ENCODE results near the gene CASK.

CASK gene

GRCh38 chrX:41538707-41539106 lies 384.6 kb downstream of the CASK start:
- no peaks in the 10 kb centered on the region for H3K79me2 ChIP-seq (ENCODE audit: insufficient read depth, low read length)
- H4K20me1 ChIP-seq (ENCODE audit: insufficient read depth, low read length), result no peaks in the 10 kb centered on the region
- H3K4me3 ChIP-seq (ENCODE audit: low read depth, low read length, poor library complexity, severe bottlenecking), result no peak overlapping the region
- TF ChIP-seq CTCF (IDR thresholded peaks at IDR 0.05; ENCODE audit: low read length) (no peak), EZH2 (IDR thresholded peaks at IDR 0.05; ENCODE audit: borderline replicate concordance, low read length) (no peak)
- no peaks in the 10 kb centered on the region for H3K9me2 ChIP-seq (ENCODE audit: low read depth, low read length)
- H3K27me3 ChIP-seq (ENCODE audit: insufficient read depth, low read length), result no peaks in the 10 kb centered on the region
- H3K27ac ChIP-seq (ENCODE audit: low read depth, low read length, poor library complexity, severe bottlenecking), result no peak overlapping the region
- no peak overlapping the region for H3K4me2 ChIP-seq (ENCODE audit: low read length)
- no peak overlapping the region for H2AFZ ChIP-seq (ENCODE audit: low read length)
- no peaks in the 10 kb centered on the region for H3K4me1 ChIP-seq (ENCODE audit: insufficient read depth, low read length, severe bottlenecking)
- no peaks in the 10 kb centered on the region for H3F3A ChIP-seq (ENCODE audit: insufficient read depth, low read length)
- H3K36me3 ChIP-seq (ENCODE audit: insufficient read depth, low read length), result peaks cover 20% of the 10 kb centered on the region; the same call in 1 of the 2 replicates
- no peak overlapping the region for H3K9ac ChIP-seq (ENCODE audit: low read length)
- no peaks in the 10 kb centered on the region for H3K9me3 ChIP-seq (ENCODE audit: low read length)

GRCh38 chrX:41530085-41530484 lies 393.3 kb downstream of the CASK start:
- H2AFZ ChIP-seq (ENCODE audit: low read length), result no peak overlapping the region
- H3F3A ChIP-seq (ENCODE audit: insufficient read depth, low read length), result no peaks in the 10 kb centered on the region
- no peak overlapping the region for H3K4me3 ChIP-seq (ENCODE audit: low read depth, low read length, poor library complexity, severe bottlenecking)
- no peak overlapping the region for H3K27ac ChIP-seq (ENCODE audit: low read depth, low read length, poor library complexity, severe bottlenecking)
- peaks cover 25% of the 10 kb centered on the region; the same call in 1 of the 2 replicates for H3K36me3 ChIP-seq (ENCODE audit: insufficient read depth, low read length)
- no peaks in the 10 kb centered on the region for H4K20me1 ChIP-seq (ENCODE audit: insufficient read depth, low read length)
- TF ChIP-seq EZH2 (IDR thresholded peaks at IDR 0.05; ENCODE audit: borderline replicate concordance, low read length) (no peak), CTCF (IDR thresholded peaks at IDR 0.05; ENCODE audit: low read length) (no peak)
- no peaks in the 10 kb centered on the region for H3K4me1 ChIP-seq (ENCODE audit: insufficient read depth, low read length, severe bottlenecking)
- H3K79me2 ChIP-seq (ENCODE audit: insufficient read depth, low read length), result no peaks in the 10 kb centered on the region
- H3K9me2 ChIP-seq (ENCODE audit: low read depth, low read length), result no peaks in the 10 kb centered on the region
- H3K27me3 ChIP-seq (ENCODE audit: insufficient read depth, low read length), result no peaks in the 10 kb centered on the region
- H3K9me3 ChIP-seq (ENCODE audit: low read length), result no peaks in the 10 kb centered on the region
- no peak overlapping the region for H3K4me2 ChIP-seq (ENCODE audit: low read length)
- no peak overlapping the region for H3K9ac ChIP-seq (ENCODE audit: low read length)

- Histone ChIP-seq H3K36me3 (ENCODE audit: insufficient read depth, low read length) (peaks cover 22% of the 10 kb centered on the region; the same call in 1 of the 2 replicates), H3K27ac (ENCODE audit: low read depth, low read length, poor library complexity, severe bottlenecking) (no peak overlapping the region), H3K9ac (ENCODE audit: low read length) (no peak overlapping the region), H4K20me1 (ENCODE audit: insufficient read depth, low read length) (no peaks in the 10 kb centered on the region), H3K79me2 (ENCODE audit: insufficient read depth, low read length) (no peaks in the 10 kb centered on the region), H3K4me2 (ENCODE audit: low read length) (no peak overlapping the region), H2AFZ (ENCODE audit: low read length) (no peak overlapping the region), H3K4me1 (ENCODE audit: insufficient read depth, low read length, severe bottlenecking) (peaks cover 5% of the 10 kb centered on the region), H3K27me3 (ENCODE audit: insufficient read depth, low read length) (no peaks in the 10 kb centered on the region), H3K4me3 (ENCODE audit: low read depth, low read length, poor library complexity, severe bottlenecking) (no peak overlapping the region), H3K9me2 (ENCODE audit: low read depth, low read length) (no peaks in the 10 kb centered on the region), H3F3A (ENCODE audit: insufficient read depth, low read length) (no peaks in the 10 kb centered on the region), H3K9me3 (ENCODE audit: low read length) (no peaks in the 10 kb centered on the region)
- TF ChIP-seq CTCF (IDR thresholded peaks at IDR 0.05; ENCODE audit: low read length) (no peak), EZH2 (IDR thresholded peaks at IDR 0.05; ENCODE audit: borderline replicate concordance, low read length) (no peak)
Measured at GRCh38 chrX:41529221-41529620, 394.1 kb downstream of the CASK start.

Data from OCI-LY1 (cell line).